Kidney epithelial cell (primary cell): ENCODE results near the gene GNAT2. TPM values are rescaled to one million over a fixed set of nuclear protein-coding genes. Genes with fewer than 3 reads are reported as not detected.
"Not testable (repeated sequence)": the region's sequence is repeated elsewhere in the genome, so short reads cannot be mapped to it uniquely, and the experiment has no call there.

Source experiments
- DNase-seq: peaks from one replicate; pipeline ENCODE4 v3.0.0-alpha.2; 2010; ENCODE audit warnings: low read depth
- H3K27me3 ChIP-seq: 2 replicates; pipeline ENCODE4 v1.6.0; 2011; ENCODE audit warnings: low read length; ENCODE audit not compliant: control insufficient read depth, insufficient read depth
- H3K36me3 ChIP-seq: 2 replicates; pipeline ENCODE4 v1.5.1; 2011; ENCODE audit warnings: low read length; ENCODE audit not compliant: control insufficient read depth, insufficient read depth
- H3K4me3 ChIP-seq: 2 replicates; pipeline ENCODE4 v1.5.1; 2011; ENCODE audit warnings: low read depth, mild to moderate bottlenecking, control low read depth, low read length
- CTCF ChIP-seq: IDR thresholded peaks from 2 replicates; pipeline ENCODE4 v1.5.1; 2011; ENCODE audit warnings: mild to moderate bottlenecking, moderate library complexity, low read length, control low read depth, inconsistent platforms; ENCODE audit not compliant: insufficient read depth, poor library complexity, severe bottlenecking
- total RNA-seq: library from RNA; depleted of rRNA; stranded (reverse); fragments of >200 nt; gene quantifications from 2 replicates; pipeline ENCODE4 v1.2.3, GENCODE V29; 2015

GNAT2 gene
- not detected in 2 replicates for total RNA-seq

- Histone ChIP-seq H3K27me3 (no peaks in the 10 kb centered on the region), H3K4me3 (peak within 1 kb of the TSS; percentile 96), H3K36me3 (no peaks in the 10 kb centered on the region)
- no peak for DNase-seq
- no peak for TF ChIP-seq CTCF
These were observed at the start of gene GNAT2, which contains the start of gene AMPD2 for GRCh38 chr1:109619576-109620400. GNAT2 (minus strand) TSS chr1:109619616; CDS start chr1:109612870, 6,746 bp downstream. AMPD2 (plus strand) TSS chr1:109619837; CDS start chr1:109621176, 1,339 bp downstream.

GRCh38 chr1:109668123-109668775, 48.8 kb upstream of the GNAT2 start:
- Histone ChIP-seq H3K36me3 (no peaks in the 10 kb centered on the region), H3K27me3 (no peaks in the 10 kb centered on the region), H3K4me3 (peak overlapping the region; percentile 44)
- no peak for TF ChIP-seq CTCF
- DNase-seq = no peak

- peak within 1 kb of the TSS; percentile 44 for H3K4me3 ChIP-seq
These were observed 48.2 kb upstream of the GNAT2 start, which contains the start of gene GSTM2 for GRCh38 chr1:109667452-109668122. GSTM2 (plus strand) TSS chr1:109668057; CDS start chr1:109668116, 59 bp downstream.

GRCh38 chr1:109664671-109665070, 45.3 kb upstream of the GNAT2 start:
- no peak overlapping the region for H3K4me3 ChIP-seq
- TF ChIP-seq CTCF = no peak
- H3K36me3 ChIP-seq = no peaks in the 10 kb centered on the region
- no peaks in the 10 kb centered on the region for H3K27me3 ChIP-seq
- no peak for DNase-seq

More at GRCh38 chr1:109667452-109668122, 48.2 kb upstream of the GNAT2 start, which contains the start of gene GSTM2:
- Histone ChIP-seq H3K27me3 (no peaks in the 10 kb centered on the region), H3K36me3 (no peaks in the 10 kb centered on the region)
- peak; percentile 35 for DNase-seq
- no peak for TF ChIP-seq CTCF

- Histone ChIP-seq H3K36me3 (no peaks in the 10 kb centered on the region), H3K27me3 (no peaks in the 10 kb centered on the region), H3K4me3 (no peak overlapping the region)
- TF ChIP-seq CTCF = no peak
- DNase-seq = no peak
These were observed 42.0 kb upstream of the GNAT2 start for GRCh38 chr1:109661391-109661790.

- not testable (repeated sequence) for DNase-seq, H3K4me3 ChIP-seq, H3K36me3 ChIP-seq, H3K27me3 ChIP-seq
These were observed 41.2 kb upstream of the GNAT2 start for GRCh38 chr1:109660691-109661026.
